ENCODE data around the gene TOLLIP. TPM values are rescaled to one million over a fixed set of nuclear protein-coding genes. Genes with fewer than 3 reads are reported as not detected.

Gene TOLLIP
- total RNA-seq, 1 experiment from 2014 or later = 32.3 TPM

DNA sequence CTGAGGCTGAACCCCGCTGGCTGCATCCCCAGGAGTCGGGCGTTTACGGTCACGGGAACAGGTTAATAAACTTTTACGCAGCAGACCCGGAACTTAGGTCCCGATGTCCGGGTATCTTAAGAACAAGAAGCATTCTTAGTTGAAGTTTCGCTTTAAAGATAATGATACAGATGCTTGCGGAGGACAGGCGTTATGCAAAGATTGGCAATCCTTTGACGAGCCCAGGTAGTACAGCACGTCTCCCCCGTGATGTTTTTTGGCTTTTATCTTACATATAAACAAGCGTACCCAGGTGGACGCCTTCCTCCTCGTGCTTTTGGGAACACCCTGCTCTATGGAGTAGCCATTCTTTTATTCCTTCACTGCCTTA lies 871 bp upstream of the TOLLIP start:
- peaks cover 6% of the 10 kb centered on the region for H3K23me2 ChIP-seq (ENCODE audit: insufficient read length, low read depth, low read length, poor library complexity, severe bottlenecking)
- no peak overlapping the region for H2AK5ac ChIP-seq (ENCODE audit: insufficient read length, low read length)
- H3K27ac Mint-ChIP-seq = no peak overlapping the region
- H3K27me3 Mint-ChIP-seq (ENCODE audit: low read depth) = peaks cover 44% of the 10 kb centered on the region
- peak overlapping the region; percentile 71 to 72 for H3K4me3 Mint-ChIP-seq
- no peak overlapping the region for H3K9ac ChIP-seq (ENCODE audit: extremely low read depth, insufficient read length, low read length)
- no peak overlapping the region for H3T11ph ChIP-seq (ENCODE audit: low read length)
- no peak overlapping the region for H2BK15ac ChIP-seq (ENCODE audit: low read depth, low read length)
- no peak overlapping the region for H3K56ac ChIP-seq (ENCODE audit: insufficient read length, low read depth, low read length)
- H2BK120ac ChIP-seq (ENCODE audit: low read depth, low read length, poor library complexity, severe bottlenecking) = no peak overlapping the region
- H3K79me2 ChIP-seq (ENCODE audit: insufficient read depth, low read length) = no peaks in the 10 kb centered on the region; the same call in 1 of the 2 replicates
- no peak overlapping the region for H2BK12ac ChIP-seq (ENCODE audit: insufficient read length, low read depth, low read length)
- H3K14ac ChIP-seq (ENCODE audit: insufficient read depth, low read length) = no peak overlapping the region
- H3K23ac ChIP-seq (ENCODE audit: insufficient read length, low read depth, low read length) = no peak overlapping the region
- H3K4me1 Mint-ChIP-seq = peaks cover 11 to 16% of the 10 kb centered on the region in 2 experiments
- no peak overlapping the region for H2AFZ ChIP-seq (ENCODE audit: low read length)
- H4K8ac ChIP-seq (replicated peaks; ENCODE audit: insufficient read length, low read depth, low read length) = no peak overlapping the region
- peak overlapping the region; percentile 72 for H3K18ac ChIP-seq (ENCODE audit: insufficient read length, low read depth, low read length)
- no peaks in the 10 kb centered on the region for H3K4me1 ChIP-seq (ENCODE audit: insufficient read depth, low read length)
- no peak overlapping the region for H3K27ac ChIP-seq (ENCODE audit: insufficient read length, low read depth, low read length)
- TF ChIP-seq, protein P1, sequence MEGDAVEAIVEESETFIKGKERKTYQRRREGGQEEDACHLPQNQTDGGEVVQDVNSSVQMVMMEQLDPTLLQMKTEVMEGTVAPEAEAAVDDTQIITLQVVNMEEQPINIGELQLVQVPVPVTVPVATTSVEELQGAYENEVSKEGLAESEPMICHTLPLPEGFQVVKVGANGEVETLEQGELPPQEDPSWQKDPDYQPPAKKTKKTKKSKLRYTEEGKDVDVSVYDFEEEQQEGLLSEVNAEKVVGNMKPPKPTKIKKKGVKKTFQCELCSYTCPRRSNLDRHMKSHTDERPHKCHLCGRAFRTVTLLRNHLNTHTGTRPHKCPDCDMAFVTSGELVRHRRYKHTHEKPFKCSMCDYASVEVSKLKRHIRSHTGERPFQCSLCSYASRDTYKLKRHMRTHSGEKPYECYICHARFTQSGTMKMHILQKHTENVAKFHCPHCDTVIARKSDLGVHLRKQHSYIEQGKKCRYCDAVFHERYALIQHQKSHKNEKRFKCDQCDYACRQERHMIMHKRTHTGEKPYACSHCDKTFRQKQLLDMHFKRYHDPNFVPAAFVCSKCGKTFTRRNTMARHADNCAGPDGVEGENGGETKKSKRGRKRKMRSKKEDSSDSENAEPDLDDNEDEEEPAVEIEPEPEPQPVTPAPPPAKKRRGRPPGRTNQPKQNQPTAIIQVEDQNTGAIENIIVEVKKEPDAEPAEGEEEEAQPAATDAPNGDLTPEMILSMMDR (conservative IDR thresholded peaks at IDR 0.05) = no peak
- H2BK5ac ChIP-seq (ENCODE audit: insufficient read length, low read length) = no peak overlapping the region
- no peak overlapping the region for H3K4ac ChIP-seq (ENCODE audit: low read depth, low read length)
- WGBS (ENCODE audit: extremely low coverage, insufficient read length, low lambda C conversion rate) = no CpG with 5 or more reads among the region's 18 CpGs
- no peaks in the 10 kb centered on the region for H3K27me3 ChIP-seq (ENCODE audit: insufficient read depth, low read length)
- H4K91ac ChIP-seq (ENCODE audit: insufficient read length, low read depth, low read length) = no peak overlapping the region
- no peaks in the 10 kb centered on the region for H4K20me1 ChIP-seq (ENCODE audit: control insufficient read depth, insufficient read depth, insufficient read length)
- H3K9me3 ChIP-seq (ENCODE audit: control insufficient read depth, low read depth, low read length) = no peaks in the 10 kb centered on the region
- H3K36me3 Mint-ChIP-seq (ENCODE audit: insufficient read depth in 1 of 3, low read depth in 3 of 3) = peaks cover 2 to 12% (median 7%) of the 10 kb centered on the region in 3 experiments; a peak in 5 of 7 replicates
- no peak overlapping the region for H4K5ac ChIP-seq (ENCODE audit: insufficient read length, low read depth, low read length)
- H3K79me1 ChIP-seq (ENCODE audit: insufficient read depth, low read depth, low read length, poor library complexity, severe bottlenecking) = peaks cover 3% of the 10 kb centered on the region
- H3K4me2 ChIP-seq (ENCODE audit: insufficient read depth, insufficient read length, low read length) = peak overlapping the region; percentile 44
- no peak for DNase-seq
- peaks cover 12 to 27% of the 10 kb centered on the region in 2 experiments for H3K9me3 Mint-ChIP-seq
- H2BK20ac ChIP-seq (ENCODE audit: low read depth, low read length, poor library complexity, severe bottlenecking) = no peak overlapping the region

Data from H9 (cell line).